ENCODE measurements around the gene SLIT3.

SLIT3 gene

GRCh38 chr5:168736281-168736831 is 564.6 kb downstream of the SLIT3 start:
- DNase-seq (ENCODE audit: low spot score) = no peak

GRCh38 chr5:168734620-168735300 is 566.2 kb downstream of the SLIT3 start:
- no peak for DNase-seq (ENCODE audit: low spot score)

GRCh38 chr5:168734119-168734518 is 566.8 kb downstream of the SLIT3 start:
- DNase-seq (ENCODE audit: low spot score) = no peak

GRCh38 chr5:168728546-168729211 is 572.3 kb downstream of the SLIT3 start:
- no peak for DNase-seq (ENCODE audit: low spot score)

GRCh38 chr5:168727547-168727946 is 573.4 kb downstream of the SLIT3 start:
- DNase-seq (ENCODE audit: low spot score) = no peak

GRCh38 chr5:168726342-168726741 is 574.6 kb downstream of the SLIT3 start:
- no peak for DNase-seq (ENCODE audit: low spot score)

- DNase-seq (ENCODE audit: low spot score) = no peak
Observed at GRCh38 chr5:168724227-168724626, 576.7 kb downstream of the SLIT3 start.

- DNase-seq (ENCODE audit: low spot score) = no peak
Observed at GRCh38 chr5:168723037-168723436, 577.9 kb downstream of the SLIT3 start.

GRCh38 chr5:168721966-168722365 is 579.0 kb downstream of the SLIT3 start:
- DNase-seq (ENCODE audit: low spot score) = no peak

GRCh38 chr5:168721002-168721753 is 579.8 kb downstream of the SLIT3 start:
- no peak for DNase-seq (ENCODE audit: low spot score)

- no peak for DNase-seq (ENCODE audit: low spot score)
Observed at GRCh38 chr5:168720575-168720974, 580.4 kb downstream of the SLIT3 start.

GRCh38 chr5:168714046-168714445 is 586.9 kb downstream of the SLIT3 start:
- DNase-seq (ENCODE audit: low spot score) = no peak

GRCh38 chr5:168713051-168713450 is 587.9 kb downstream of the SLIT3 start:
- no peak for DNase-seq (ENCODE audit: low spot score)

- peak; percentile 94 for DNase-seq (ENCODE audit: low spot score)
Observed at GRCh38 chr5:168712280-168712924, 588.5 kb downstream of the SLIT3 start.

GRCh38 chr5:168710706-168711105 is 590.2 kb downstream of the SLIT3 start:
- DNase-seq (ENCODE audit: low spot score) = no peak

GRCh38 chr5:168707716-168708695 is 592.9 kb downstream of the SLIT3 start:
- no peak for DNase-seq (ENCODE audit: low spot score)

GRCh38 chr5:168706655-168707069 is 594.3 kb downstream of the SLIT3 start:
- peak; percentile 37 for DNase-seq (ENCODE audit: low spot score)

- DNase-seq (ENCODE audit: low spot score) = no peak
Observed at GRCh38 chr5:168705321-168705720, 595.6 kb downstream of the SLIT3 start.

- no peak for DNase-seq (ENCODE audit: low spot score)
Observed at GRCh38 chr5:168702511-168702910, 598.4 kb downstream of the SLIT3 start.

- no peak for DNase-seq (ENCODE audit: low spot score)
Observed at GRCh38 chr5:168701641-168702040, 599.3 kb downstream of the SLIT3 start.

GRCh38 chr5:168699002-168699401 is 601.9 kb downstream of the SLIT3 start:
- no peak for DNase-seq (ENCODE audit: low spot score)
